BJ (cell line): ENCODE results near the gene MAN2A2. TPM values are rescaled to one million over a fixed set of nuclear protein-coding genes. Genes with fewer than 3 reads are reported as not detected.
A peak's percentile ranks its signal among the peaks of the same experiment; 100 is the strongest.

Experiments used
- CTCF ChIA-PET: fragments of 350-600 bp; formaldehyde crosslinking; extraction: SDS; loops from one replicate; lab custom pipeline; 2021; ENCODE audit warnings: antibody characterized with exemption, inconsistent platforms; lab: Yijun Ruan, JAX
- POLR2A ChIA-PET: fragments of 300-600 bp; sonication (Branson Sonifier 250); formaldehyde crosslinking; extraction: SDS; loops from one replicate; lab custom pipeline; 2021; ENCODE audit warnings: antibody characterized with exemption; lab: Charles Lee
- DNase-seq: peaks from one replicate; pipeline ENCODE4 v3.0.0-alpha.2; 2011; ENCODE audit warnings: low read depth
- H3K27me3 ChIP-seq: 2 replicates; pipeline ENCODE4 v1.6.0; 2011; ENCODE audit warnings: low read length; ENCODE audit not compliant: control insufficient read depth, insufficient read depth
- H3K36me3 ChIP-seq: 2 replicates; pipeline ENCODE4 v1.5.1; 2011; ENCODE audit warnings: low read length; ENCODE audit not compliant: control insufficient read depth, insufficient read depth
- H3K4me3 ChIP-seq: 2 replicates; pipeline ENCODE4 v1.5.1; 2011; ENCODE audit warnings: low read depth, mild to moderate bottlenecking, control low read depth, low read length
- polyA plus RNA-seq: library from polyadenylated mRNA; depleted of rRNA; stranded (reverse); fragments of >200 nt; gene quantifications from 2 replicates; pipeline ENCODE4 v1.2.3, GENCODE V29; 2011
- TF ChIP-seq, protein P1 (sequence below): IDR thresholded peaks from 2 replicates; pipeline ENCODE4 v1.5.1; 2011; ENCODE audit warnings: low read depth, mild to moderate bottlenecking, control low read depth, inconsistent platforms, low read length, moderate library complexity; ENCODE audit not compliant: insufficient read depth

MAN2A2 gene
- polyA plus RNA-seq, 1 experiment: 40.4 TPM

DNA sequence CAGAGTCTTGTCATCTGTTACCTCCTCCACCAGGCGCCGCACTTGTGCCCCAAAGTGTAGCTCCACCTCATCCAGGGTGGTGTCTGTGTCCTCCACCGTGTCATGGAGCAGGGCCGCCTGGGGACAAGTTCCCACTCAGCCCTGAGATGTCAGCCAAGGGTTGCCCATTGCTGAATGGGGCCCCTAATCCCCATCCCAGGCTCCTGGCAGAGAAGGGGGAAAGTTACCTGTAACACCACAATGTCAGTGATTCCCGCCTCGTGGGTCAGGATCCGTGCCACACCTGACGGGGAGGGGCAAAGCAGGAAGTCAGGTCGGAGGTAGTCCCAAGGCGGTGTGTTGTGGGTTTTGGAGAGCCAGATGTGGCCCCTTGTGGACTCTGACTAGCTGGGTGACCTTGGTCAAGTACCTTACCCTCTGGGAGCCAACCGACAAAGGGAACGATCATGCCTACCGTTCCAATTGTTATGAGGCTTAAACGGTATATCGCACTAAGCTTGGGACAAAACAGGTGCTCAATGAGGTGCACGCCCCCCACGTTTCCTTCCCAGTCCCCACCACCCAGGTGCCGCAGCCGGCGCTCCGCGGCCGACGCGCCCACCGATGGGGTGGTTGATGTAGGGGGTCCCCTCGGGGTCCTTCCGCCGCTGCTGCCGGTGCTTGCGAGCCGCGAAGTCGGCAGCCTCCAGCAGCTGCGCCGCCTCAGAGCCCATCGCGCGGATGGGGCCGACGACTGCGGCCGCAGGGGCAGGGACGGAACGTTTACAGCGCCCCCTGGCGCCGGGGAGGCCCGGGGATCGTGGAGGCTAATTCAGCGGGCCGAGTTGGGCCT, 28.9 kb downstream of the MAN2A2 start, which contains the start of gene HDDC3:
Gene HDDC3, minus strand, starts transcription at position 722 of the 832 bp plus-strand sequence. Its CDS starts 9 bp downstream, at position 713.
- no peak for DNase-seq
- Histone ChIP-seq H3K36me3 (peaks cover 2% of the 10 kb centered on the region; the same call in 1 of the 2 replicates), H3K4me3 (peak within 1 kb of the TSS; percentile 65), H3K27me3 (no peaks in the 10 kb centered on the region)
- TF ChIP-seq, protein P1, sequence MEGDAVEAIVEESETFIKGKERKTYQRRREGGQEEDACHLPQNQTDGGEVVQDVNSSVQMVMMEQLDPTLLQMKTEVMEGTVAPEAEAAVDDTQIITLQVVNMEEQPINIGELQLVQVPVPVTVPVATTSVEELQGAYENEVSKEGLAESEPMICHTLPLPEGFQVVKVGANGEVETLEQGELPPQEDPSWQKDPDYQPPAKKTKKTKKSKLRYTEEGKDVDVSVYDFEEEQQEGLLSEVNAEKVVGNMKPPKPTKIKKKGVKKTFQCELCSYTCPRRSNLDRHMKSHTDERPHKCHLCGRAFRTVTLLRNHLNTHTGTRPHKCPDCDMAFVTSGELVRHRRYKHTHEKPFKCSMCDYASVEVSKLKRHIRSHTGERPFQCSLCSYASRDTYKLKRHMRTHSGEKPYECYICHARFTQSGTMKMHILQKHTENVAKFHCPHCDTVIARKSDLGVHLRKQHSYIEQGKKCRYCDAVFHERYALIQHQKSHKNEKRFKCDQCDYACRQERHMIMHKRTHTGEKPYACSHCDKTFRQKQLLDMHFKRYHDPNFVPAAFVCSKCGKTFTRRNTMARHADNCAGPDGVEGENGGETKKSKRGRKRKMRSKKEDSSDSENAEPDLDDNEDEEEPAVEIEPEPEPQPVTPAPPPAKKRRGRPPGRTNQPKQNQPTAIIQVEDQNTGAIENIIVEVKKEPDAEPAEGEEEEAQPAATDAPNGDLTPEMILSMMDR: peak; percentile 94
- ChIA-PET POLR2A (interaction anchor here (0.6 kb wide), 1 partner anchor 101 kb away, joined by 3 read pairs; no protein-coding TSS in a partner anchor), CTCF (interaction anchor here (0.6 to 7.1 kb wide), 39 partner anchors 8 to 1363 kb away, joined by 3 to 94 read pairs (median 4); partner anchors contain the start of genes FES, MAN2A2 and RCCD1)

GRCh38 chr15:90932660-90932991, 29.5 kb downstream of the MAN2A2 start:
- CTCF ChIA-PET: interaction anchor here (0.6 to 7.1 kb wide), 32 partner anchors 9 to 1363 kb away, joined by 3 to 94 read pairs (median 4); partner anchors contain the start of genes FES, MAN2A2 and RCCD1
- DNase-seq: no peak

DNA sequence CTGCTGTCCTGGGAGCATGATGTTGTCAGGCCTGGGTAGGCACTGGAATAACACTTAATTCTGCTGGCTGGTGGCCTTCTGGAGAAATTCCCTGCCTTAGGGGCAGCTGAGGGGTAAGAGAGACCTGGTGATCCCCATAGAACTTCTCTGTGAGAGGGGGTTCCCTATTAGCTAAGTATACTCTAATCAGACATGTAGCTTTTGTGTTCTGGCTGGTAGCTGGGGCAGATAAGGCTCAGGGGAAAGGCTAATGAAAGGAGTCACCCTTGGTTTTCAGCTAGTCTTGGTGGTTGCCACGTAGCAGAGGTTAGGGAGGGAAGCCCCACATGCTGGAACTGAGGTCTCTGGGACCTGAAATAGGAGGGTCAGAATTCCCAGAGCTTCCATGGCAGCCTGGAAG, 30.2 kb downstream of the MAN2A2 start:
- CTCF ChIA-PET: interaction anchor here (0.7 to 7.1 kb wide), 25 partner anchors 8 to 640 kb away, joined by 3 to 94 read pairs (median 6); partner anchors contain the start of genes FES, MAN2A2 and RCCD1
- Histone ChIP-seq H3K4me3 (no peak overlapping the region), H3K27me3 (no peaks in the 10 kb centered on the region), H3K36me3 (peaks cover 2% of the 10 kb centered on the region)
- POLR2A ChIA-PET: no interaction called here
- no peak for DNase-seq
- TF ChIP-seq, protein P1: no peak

More at GRCh38 chr15:90932660-90932991, 29.5 kb downstream of the MAN2A2 start:
- peaks cover 2% of the 10 kb centered on the region; the same call in 1 of the 2 replicates for H3K36me3 ChIP-seq
- TF ChIP-seq, protein P1: no peak
- peak overlapping the region; percentile 65 for H3K4me3 ChIP-seq
- POLR2A ChIA-PET: interaction anchor here (0.6 kb wide), 1 partner anchor 100 kb away, joined by 3 read pairs; no protein-coding TSS in a partner anchor
- no peaks in the 10 kb centered on the region for H3K27me3 ChIP-seq

GRCh38 chr15:90934256-90934948, 31.3 kb downstream of the MAN2A2 start:
- H3K4me3 ChIP-seq: peak overlapping the region; percentile 81
- TF ChIP-seq, protein P1: peak; percentile 98
- ChIA-PET CTCF (interaction anchor here (0.5 to 7.1 kb wide), 26 partner anchors 9 to 604 kb away, joined by 3 to 94 read pairs (median 6); partner anchors contain the start of genes FES, MAN2A2 and RCCD1), POLR2A (no interaction called here)
- H3K36me3 ChIP-seq: peaks cover 6% of the 10 kb centered on the region
- no peaks in the 10 kb centered on the region for H3K27me3 ChIP-seq
- DNase-seq: no peak
